ENCODE data around the gene GMEB2. TPM values are rescaled to one million over a fixed set of nuclear protein-coding genes. Genes with fewer than 3 reads are reported as not detected.

GMEB2 gene
- total and polyA plus RNA-seq, 2 donors (not counting 1 experiment from before 2014, with no cell fraction given), result 6.3 to 10.9 TPM

GRCh38 chr20:63643946-63644345 lies 17.0 kb upstream of the GMEB2 start:
- no peaks in the 10 kb centered on the region for H3K9me3 ChIP-seq (ENCODE audit: control insufficient read depth, insufficient read depth, low read depth, low read length)
- DNase-seq (ENCODE audit: low read depth in 2 of 2), result no peak

GRCh38 chr20:63643499-63643898 lies 16.6 kb upstream of the GMEB2 start:
- Histone ChIP-seq H3K79me2 (ENCODE audit: control insufficient read depth, insufficient read depth, low read length) (no peaks in the 10 kb centered on the region), H3K4me3 (replicated peaks in 1 of 4; ENCODE audit: control extremely low read depth in 1 of 4, insufficient read depth in 1 of 4, low read depth in 3 of 4, low read length in 4 of 4) (no peak overlapping the region), H3K4me2 (ENCODE audit: extremely low read depth, insufficient read depth, low read length) (no peak overlapping the region), H2AFZ (ENCODE audit: low read length) (no peak overlapping the region), H3K36me3 (ENCODE audit: control insufficient read depth, insufficient read depth, low read length) (no peaks in the 10 kb centered on the region), H3K27me3 (ENCODE audit: control insufficient read depth, insufficient read depth, low read length) (no peaks in the 10 kb centered on the region), H3K9me3 (ENCODE audit: control insufficient read depth, insufficient read depth, low read depth, low read length) (no peaks in the 10 kb centered on the region), H3K4me1 (ENCODE audit: control insufficient read depth, extremely low read depth, insufficient read depth, low read length) (no peaks in the 10 kb centered on the region), H3K9ac (ENCODE audit: insufficient read depth, low read length) (no peak overlapping the region), H4K20me1 (ENCODE audit: control insufficient read depth, extremely low read depth, insufficient read depth, low read length) (no peaks in the 10 kb centered on the region), H3K27ac (ENCODE audit: insufficient read depth, low read length) (no peak overlapping the region)
- TF ChIP-seq CTCF (conservative IDR thresholded peaks at IDR 0.05 in 1 of 2, IDR thresholded peaks at IDR 0.05 in 1 of 2; ENCODE audit: low read depth in 1 of 2, low read length in 2 of 2), result no peak
- no peak for TF ChIP-seq EZH2 (IDR thresholded peaks at IDR 0.05; ENCODE audit: low read length, missing control alignments)
- DNase-seq (ENCODE audit: low read depth in 2 of 2), result no peak

More at GRCh38 chr20:63643946-63644345, 17.0 kb upstream of the GMEB2 start:
- Histone ChIP-seq H3K4me3 (replicated peaks in 1 of 4; ENCODE audit: control extremely low read depth in 1 of 4, insufficient read depth in 1 of 4, low read depth in 3 of 4, low read length in 4 of 4) (no peak overlapping the region), H3K79me2 (ENCODE audit: control insufficient read depth, insufficient read depth, low read length) (no peaks in the 10 kb centered on the region), H3K27ac (ENCODE audit: insufficient read depth, low read length) (no peak overlapping the region), H2AFZ (ENCODE audit: low read length) (no peak overlapping the region), H3K27me3 (ENCODE audit: control insufficient read depth, insufficient read depth, low read length) (no peaks in the 10 kb centered on the region), H4K20me1 (ENCODE audit: control insufficient read depth, extremely low read depth, insufficient read depth, low read length) (no peaks in the 10 kb centered on the region), H3K9ac (ENCODE audit: insufficient read depth, low read length) (no peak overlapping the region), H3K4me2 (ENCODE audit: extremely low read depth, insufficient read depth, low read length) (no peak overlapping the region), H3K36me3 (ENCODE audit: control insufficient read depth, insufficient read depth, low read length) (no peaks in the 10 kb centered on the region), H3K4me1 (ENCODE audit: control insufficient read depth, extremely low read depth, insufficient read depth, low read length) (no peaks in the 10 kb centered on the region)
- TF ChIP-seq CTCF (conservative IDR thresholded peaks at IDR 0.05 in 1 of 2, IDR thresholded peaks at IDR 0.05 in 1 of 2; ENCODE audit: low read depth in 1 of 2, low read length in 2 of 2) (no peak), EZH2 (IDR thresholded peaks at IDR 0.05; ENCODE audit: low read length, missing control alignments) (no peak)

- Histone ChIP-seq H3K4me1 (ENCODE audit: control insufficient read depth, extremely low read depth, insufficient read depth, low read length) (no peaks in the 10 kb centered on the region), H3K27ac (ENCODE audit: insufficient read depth, low read length) (no peak overlapping the region), H3K79me2 (ENCODE audit: control insufficient read depth, insufficient read depth, low read length) (no peaks in the 10 kb centered on the region), H3K4me3 (replicated peaks in 1 of 4; ENCODE audit: control extremely low read depth in 1 of 4, insufficient read depth in 1 of 4, low read depth in 3 of 4, low read length in 4 of 4) (no peak overlapping the region), H3K27me3 (ENCODE audit: control insufficient read depth, insufficient read depth, low read length) (no peaks in the 10 kb centered on the region), H3K9ac (ENCODE audit: insufficient read depth, low read length) (no peak overlapping the region), H3K9me3 (ENCODE audit: control insufficient read depth, insufficient read depth, low read depth, low read length) (no peaks in the 10 kb centered on the region), H3K36me3 (ENCODE audit: control insufficient read depth, insufficient read depth, low read length) (no peaks in the 10 kb centered on the region), H2AFZ (ENCODE audit: low read length) (no peak overlapping the region), H3K4me2 (ENCODE audit: extremely low read depth, insufficient read depth, low read length) (no peak overlapping the region), H4K20me1 (ENCODE audit: control insufficient read depth, extremely low read depth, insufficient read depth, low read length) (no peaks in the 10 kb centered on the region)
- DNase-seq (ENCODE audit: low read depth in 2 of 2), result no peak
- no peak for TF ChIP-seq CTCF (conservative IDR thresholded peaks at IDR 0.05 in 1 of 2, IDR thresholded peaks at IDR 0.05 in 1 of 2; ENCODE audit: low read depth in 1 of 2, low read length in 2 of 2)
- TF ChIP-seq EZH2 (IDR thresholded peaks at IDR 0.05; ENCODE audit: low read length, missing control alignments), result no peak
Observed at GRCh38 chr20:63642527-63643247, 15.8 kb upstream of the GMEB2 start.
